ENCODE measurements around the gene OSM.

Gene OSM

GRCh38 chr22:30284666-30285065, 18.0 kb upstream of the OSM start:
- no peak for DNase-seq (ENCODE audit: extremely low read depth, low read depth)
- no peak for TF ChIP-seq CTCF (IDR thresholded peaks at IDR 0.05; ENCODE audit: low read depth, low read length, missing control alignments)
- H3K4me3 ChIP-seq (replicated peaks; ENCODE audit: low read depth, low read length) = no peak overlapping the region

- H3K4me3 ChIP-seq (replicated peaks; ENCODE audit: low read depth, low read length) = no peak overlapping the region
- no peak for TF ChIP-seq CTCF (IDR thresholded peaks at IDR 0.05; ENCODE audit: low read depth, low read length, missing control alignments)
- DNase-seq (ENCODE audit: extremely low read depth, low read depth) = no peak
Observed at GRCh38 chr22:30284172-30284571, 17.5 kb upstream of the OSM start.

DNA sequence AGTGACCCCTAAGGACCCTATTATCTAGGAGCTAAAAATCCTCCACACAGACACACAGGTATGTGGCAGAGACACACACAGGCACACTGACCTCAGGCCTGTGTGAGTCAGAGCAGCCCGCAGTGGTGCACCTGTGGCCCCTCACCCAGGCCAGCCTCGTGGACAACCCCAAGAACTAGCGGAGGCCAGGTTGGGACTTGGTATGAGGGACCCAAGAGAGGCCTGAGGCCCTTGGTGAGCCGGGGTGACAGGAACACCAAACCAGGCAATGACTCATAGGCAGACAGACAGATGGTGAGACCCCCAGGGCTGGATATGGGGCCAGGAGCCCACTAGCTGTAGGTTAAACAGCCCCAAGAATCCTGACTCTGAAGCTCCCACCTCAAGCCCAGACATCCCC, 16.7 kb upstream of the OSM start:
- no peak for DNase-seq (ENCODE audit: extremely low read depth, low read depth)
- TF ChIP-seq CTCF (IDR thresholded peaks at IDR 0.05; ENCODE audit: low read depth, low read length, missing control alignments) = no peak
- H3K4me3 ChIP-seq (replicated peaks; ENCODE audit: low read depth, low read length) = no peak overlapping the region

- no peak for TF ChIP-seq CTCF (IDR thresholded peaks at IDR 0.05; ENCODE audit: low read depth, low read length, missing control alignments)
- DNase-seq (ENCODE audit: extremely low read depth, low read depth) = no peak
- no peak overlapping the region for H3K4me3 ChIP-seq (replicated peaks; ENCODE audit: low read depth, low read length)
Observed at GRCh38 chr22:30282616-30283046, 16.0 kb upstream of the OSM start.

DNA sequence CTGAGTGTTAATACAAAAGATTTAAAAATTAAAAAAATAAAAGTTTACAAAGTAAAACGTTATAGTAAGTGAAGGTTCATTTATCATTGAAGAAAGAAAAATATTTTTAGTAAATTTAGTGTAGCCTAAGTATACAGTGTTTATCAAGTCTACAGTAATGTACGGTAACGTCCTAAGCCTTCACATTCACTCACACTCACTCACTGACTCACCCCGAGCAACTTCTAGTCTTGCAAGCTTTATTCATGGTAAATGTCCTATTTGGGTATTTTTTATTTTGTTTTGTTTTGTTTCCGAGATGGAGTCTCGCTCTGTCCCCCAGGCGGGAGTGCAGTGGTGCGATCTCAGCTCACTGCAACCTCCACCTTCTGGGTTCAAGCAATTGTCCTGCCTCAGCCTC, 13.9 kb upstream of the OSM start:
- no peak for DNase-seq (ENCODE audit: extremely low read depth, low read depth)
- no peak overlapping the region for H3K4me3 ChIP-seq (replicated peaks; ENCODE audit: low read depth, low read length)
- TF ChIP-seq CTCF (IDR thresholded peaks at IDR 0.05; ENCODE audit: low read depth, low read length, missing control alignments) = no peak

GRCh38 chr22:30279932-30280331, 13.3 kb upstream of the OSM start:
- no peak for DNase-seq (ENCODE audit: extremely low read depth, low read depth)
- H3K4me3 ChIP-seq (replicated peaks; ENCODE audit: low read depth, low read length) = no peak overlapping the region
- TF ChIP-seq CTCF (IDR thresholded peaks at IDR 0.05; ENCODE audit: low read depth, low read length, missing control alignments) = no peak

GRCh38 chr22:30279046-30279788, 12.6 kb upstream of the OSM start:
- no peak for DNase-seq (ENCODE audit: extremely low read depth, low read depth)
- TF ChIP-seq CTCF (IDR thresholded peaks at IDR 0.05; ENCODE audit: low read depth, low read length, missing control alignments) = no peak
- H3K4me3 ChIP-seq (replicated peaks; ENCODE audit: low read depth, low read length) = no peak overlapping the region

All from HFF-Myc (cell line).